Measurements from ENCODE around the gene NYNRIN. TPM values are rescaled to one million over a fixed set of nuclear protein-coding genes. Genes with fewer than 3 reads are reported as not detected.

NYNRIN gene
- polyA plus RNA-seq, 1 donor from 2014 or later = 5.7 TPM

DNA sequence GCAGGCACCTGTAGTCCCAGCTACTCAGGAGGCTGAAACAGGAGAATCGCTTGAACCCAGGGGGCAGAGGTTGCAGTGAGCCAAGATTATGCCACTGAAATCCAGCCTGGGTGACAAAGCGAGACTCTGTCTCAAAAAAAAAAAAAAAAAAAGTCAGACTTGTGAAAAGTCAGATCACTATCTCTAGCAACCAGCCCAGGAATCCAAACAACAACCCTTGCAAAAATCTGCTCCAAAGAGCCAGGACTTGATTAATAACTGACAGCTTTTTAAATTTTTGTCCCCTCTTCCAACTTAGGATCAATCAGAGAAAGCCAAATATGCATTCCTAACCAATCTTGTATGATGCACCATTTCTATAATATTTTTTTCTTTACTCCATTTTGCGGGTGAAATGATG lies 38.5 kb upstream of the NYNRIN start:
- H3K27me3 ChIP-seq (ENCODE audit: insufficient read depth, low read depth, low read length) = peaks cover 7% of the 10 kb centered on the region
- no peak for TF ChIP-seq EZH2 (IDR thresholded peaks at IDR 0.05; ENCODE audit: borderline replicate concordance, insufficient read depth, low read length, poor library complexity, severe bottlenecking)
- no peak for TF ChIP-seq POLR2AphosphoS5 (IDR thresholded peaks at IDR 0.05)
- no peak for TF ChIP-seq SMC3 (conservative IDR thresholded peaks at IDR 0.05; ENCODE audit: poor library complexity)
- TF ChIP-seq MXI1 (conservative IDR thresholded peaks at IDR 0.05; ENCODE audit: poor library complexity, severe bottlenecking) = no peak
- no peak for TF ChIP-seq EP300 (conservative IDR thresholded peaks at IDR 0.05; ENCODE audit: poor library complexity, severe bottlenecking)
- TF ChIP-seq RAD21 (conservative IDR thresholded peaks at IDR 0.05) = no peak
- TF ChIP-seq, protein P1, sequence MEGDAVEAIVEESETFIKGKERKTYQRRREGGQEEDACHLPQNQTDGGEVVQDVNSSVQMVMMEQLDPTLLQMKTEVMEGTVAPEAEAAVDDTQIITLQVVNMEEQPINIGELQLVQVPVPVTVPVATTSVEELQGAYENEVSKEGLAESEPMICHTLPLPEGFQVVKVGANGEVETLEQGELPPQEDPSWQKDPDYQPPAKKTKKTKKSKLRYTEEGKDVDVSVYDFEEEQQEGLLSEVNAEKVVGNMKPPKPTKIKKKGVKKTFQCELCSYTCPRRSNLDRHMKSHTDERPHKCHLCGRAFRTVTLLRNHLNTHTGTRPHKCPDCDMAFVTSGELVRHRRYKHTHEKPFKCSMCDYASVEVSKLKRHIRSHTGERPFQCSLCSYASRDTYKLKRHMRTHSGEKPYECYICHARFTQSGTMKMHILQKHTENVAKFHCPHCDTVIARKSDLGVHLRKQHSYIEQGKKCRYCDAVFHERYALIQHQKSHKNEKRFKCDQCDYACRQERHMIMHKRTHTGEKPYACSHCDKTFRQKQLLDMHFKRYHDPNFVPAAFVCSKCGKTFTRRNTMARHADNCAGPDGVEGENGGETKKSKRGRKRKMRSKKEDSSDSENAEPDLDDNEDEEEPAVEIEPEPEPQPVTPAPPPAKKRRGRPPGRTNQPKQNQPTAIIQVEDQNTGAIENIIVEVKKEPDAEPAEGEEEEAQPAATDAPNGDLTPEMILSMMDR (IDR thresholded peaks at IDR 0.05; ENCODE audit: poor library complexity, severe bottlenecking) = no peak
- TF ChIP-seq, protein P2, sequence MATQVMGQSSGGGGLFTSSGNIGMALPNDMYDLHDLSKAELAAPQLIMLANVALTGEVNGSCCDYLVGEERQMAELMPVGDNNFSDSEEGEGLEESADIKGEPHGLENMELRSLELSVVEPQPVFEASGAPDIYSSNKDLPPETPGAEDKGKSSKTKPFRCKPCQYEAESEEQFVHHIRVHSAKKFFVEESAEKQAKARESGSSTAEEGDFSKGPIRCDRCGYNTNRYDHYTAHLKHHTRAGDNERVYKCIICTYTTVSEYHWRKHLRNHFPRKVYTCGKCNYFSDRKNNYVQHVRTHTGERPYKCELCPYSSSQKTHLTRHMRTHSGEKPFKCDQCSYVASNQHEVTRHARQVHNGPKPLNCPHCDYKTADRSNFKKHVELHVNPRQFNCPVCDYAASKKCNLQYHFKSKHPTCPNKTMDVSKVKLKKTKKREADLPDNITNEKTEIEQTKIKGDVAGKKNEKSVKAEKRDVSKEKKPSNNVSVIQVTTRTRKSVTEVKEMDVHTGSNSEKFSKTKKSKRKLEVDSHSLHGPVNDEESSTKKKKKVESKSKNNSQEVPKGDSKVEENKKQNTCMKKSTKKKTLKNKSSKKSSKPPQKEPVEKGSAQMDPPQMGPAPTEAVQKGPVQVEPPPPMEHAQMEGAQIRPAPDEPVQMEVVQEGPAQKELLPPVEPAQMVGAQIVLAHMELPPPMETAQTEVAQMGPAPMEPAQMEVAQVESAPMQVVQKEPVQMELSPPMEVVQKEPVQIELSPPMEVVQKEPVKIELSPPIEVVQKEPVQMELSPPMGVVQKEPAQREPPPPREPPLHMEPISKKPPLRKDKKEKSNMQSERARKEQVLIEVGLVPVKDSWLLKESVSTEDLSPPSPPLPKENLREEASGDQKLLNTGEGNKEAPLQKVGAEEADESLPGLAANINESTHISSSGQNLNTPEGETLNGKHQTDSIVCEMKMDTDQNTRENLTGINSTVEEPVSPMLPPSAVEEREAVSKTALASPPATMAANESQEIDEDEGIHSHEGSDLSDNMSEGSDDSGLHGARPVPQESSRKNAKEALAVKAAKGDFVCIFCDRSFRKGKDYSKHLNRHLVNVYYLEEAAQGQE (IDR thresholded peaks at IDR 0.05; ENCODE audit: borderline replicate concordance) = no peak
- TF ChIP-seq TAF1 (IDR thresholded peaks at IDR 0.05; ENCODE audit: low read depth) = no peak
- H3K27ac ChIP-seq (ENCODE audit: low read length) = no peak overlapping the region
- H3K4me3 ChIP-seq (ENCODE audit: low read length) = no peak overlapping the region
- H3F3A ChIP-seq (ENCODE audit: insufficient read depth, low read length, poor library complexity, severe bottlenecking) = no peaks in the 10 kb centered on the region
- H3K9me2 ChIP-seq (ENCODE audit: insufficient read depth, low read length) = no peaks in the 10 kb centered on the region
- no peaks in the 10 kb centered on the region for H4K20me1 ChIP-seq (ENCODE audit: insufficient read depth)
- no peaks in the 10 kb centered on the region for H3K9me3 ChIP-seq (ENCODE audit: low read length)
- H3K36me3 ChIP-seq (ENCODE audit: insufficient read depth, low read length) = no peaks in the 10 kb centered on the region
- H3K4me2 ChIP-seq (ENCODE audit: low read length) = no peak overlapping the region
- H3K79me2 ChIP-seq (replicated peaks; ENCODE audit: insufficient read depth, low read length) = no peaks in the 10 kb centered on the region
- H3K9ac ChIP-seq (ENCODE audit: low read length) = no peak overlapping the region
- no peak overlapping the region for H2AFZ ChIP-seq (ENCODE audit: low read depth, low read length)

DNA sequence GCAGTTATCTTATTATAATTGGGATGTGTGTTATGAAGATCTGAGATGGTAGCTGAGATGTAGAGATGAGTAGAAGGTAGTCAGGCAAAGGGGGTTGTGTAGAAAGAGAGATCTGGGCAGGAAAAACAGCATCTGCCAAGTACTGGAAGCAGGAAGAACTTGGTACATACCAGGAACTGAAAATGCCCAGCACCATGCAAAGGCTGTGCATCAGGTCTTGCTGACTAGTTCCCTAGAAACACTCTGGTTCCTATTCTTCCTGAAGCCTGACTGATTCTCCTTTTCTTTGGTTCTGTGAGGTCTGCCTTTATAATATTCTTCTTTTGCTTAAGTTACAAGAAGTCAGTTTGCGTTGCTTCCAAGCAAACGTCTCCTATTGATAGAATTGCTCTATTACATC lies 37.5 kb upstream of the NYNRIN start:
- Histone ChIP-seq H3K4me2 (ENCODE audit: low read length) (no peak overlapping the region), H3K4me3 (ENCODE audit: low read length) (no peak overlapping the region), H3K9me3 (ENCODE audit: low read length) (no peaks in the 10 kb centered on the region), H3F3A (ENCODE audit: insufficient read depth, low read length, poor library complexity, severe bottlenecking) (no peaks in the 10 kb centered on the region), H3K9ac (ENCODE audit: low read length) (no peak overlapping the region), H3K27ac (ENCODE audit: low read length) (no peak overlapping the region), H3K36me3 (ENCODE audit: insufficient read depth, low read length) (no peaks in the 10 kb centered on the region), H2AFZ (ENCODE audit: low read depth, low read length) (no peak overlapping the region), H3K79me2 (replicated peaks; ENCODE audit: insufficient read depth, low read length) (no peaks in the 10 kb centered on the region), H3K27me3 (ENCODE audit: insufficient read depth, low read depth, low read length) (peaks cover 13% of the 10 kb centered on the region), H3K9me2 (ENCODE audit: insufficient read depth, low read length) (no peaks in the 10 kb centered on the region), H4K20me1 (ENCODE audit: insufficient read depth) (no peaks in the 10 kb centered on the region)
- TF ChIP-seq RAD21 (conservative IDR thresholded peaks at IDR 0.05) (no peak), SMC3 (conservative IDR thresholded peaks at IDR 0.05; ENCODE audit: poor library complexity) (no peak), MXI1 (conservative IDR thresholded peaks at IDR 0.05; ENCODE audit: poor library complexity, severe bottlenecking) (no peak), TAF1 (IDR thresholded peaks at IDR 0.05; ENCODE audit: low read depth) (no peak), EZH2 (IDR thresholded peaks at IDR 0.05; ENCODE audit: borderline replicate concordance, insufficient read depth, low read length, poor library complexity, severe bottlenecking) (no peak)
- TF ChIP-seq, protein P2 (IDR thresholded peaks at IDR 0.05; ENCODE audit: borderline replicate concordance) = no peak
- TF ChIP-seq, protein P1 (IDR thresholded peaks at IDR 0.05; ENCODE audit: poor library complexity, severe bottlenecking) = no peak

Measured in neural cell (in vitro differentiated cells).